ENCODE results near the gene IRF4. TPM values are rescaled to one million over a fixed set of nuclear protein-coding genes. Genes with fewer than 3 reads are reported as not detected.
"Not testable (repeated sequence)": the region's sequence is repeated elsewhere in the genome, so short reads cannot be mapped to it uniquely, and the experiment has no call there.

The IRF4 gene
- total RNA-seq, 1 donor from 2014 or later = 0.05 TPM

- no peak overlapping the region for H3K27ac Mint-ChIP-seq (ENCODE audit: unreplicated experiment)
- H3K4me1 Mint-ChIP-seq (ENCODE audit: low read depth) = no peaks in the 10 kb centered on the region
- peaks cover 25% of the 10 kb centered on the region for H3K27me3 Mint-ChIP-seq (ENCODE audit: low read depth)
- peak; percentile 39 for TF ChIP-seq CTCF (IDR thresholded peaks at IDR 0.05)
- peaks cover 10% of the 10 kb centered on the region for H3K9me3 Mint-ChIP-seq (ENCODE audit: low read depth)
- no peak overlapping the region for H3K4me3 Mint-ChIP-seq (ENCODE audit: unreplicated experiment)
- no peaks in the 10 kb centered on the region for H3K36me3 Mint-ChIP-seq (ENCODE audit: low read depth)
- peak; percentile 95 for DNase-seq (ENCODE audit: low spot score)
These were observed 17.5 kb upstream of the IRF4 start for GRCh38 chr6:373773-374724.

DNA sequence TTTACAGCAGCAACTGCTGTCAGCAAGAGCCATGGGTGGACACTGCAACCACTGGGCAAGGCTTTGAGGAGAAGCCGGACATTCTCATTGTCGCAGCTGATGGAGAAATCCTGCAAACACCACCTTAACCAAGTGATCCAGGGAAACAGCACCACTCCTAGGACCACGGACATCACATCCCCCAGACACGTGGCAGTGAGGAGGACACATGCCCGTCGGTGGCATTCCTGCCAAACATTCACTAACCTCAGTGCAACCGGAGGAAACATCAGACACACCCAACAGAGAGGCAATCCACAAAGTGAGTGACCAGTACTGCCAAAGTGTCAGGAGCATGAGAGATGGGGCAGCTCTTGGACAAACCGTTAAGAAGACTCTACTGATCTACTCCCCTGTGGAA lies 16.6 kb upstream of the IRF4 start:
- H3K9me3 Mint-ChIP-seq (ENCODE audit: low read depth) = peaks cover 10% of the 10 kb centered on the region
- DNase-seq (ENCODE audit: low spot score) = no peak
- TF ChIP-seq CTCF (IDR thresholded peaks at IDR 0.05) = no peak

DNA sequence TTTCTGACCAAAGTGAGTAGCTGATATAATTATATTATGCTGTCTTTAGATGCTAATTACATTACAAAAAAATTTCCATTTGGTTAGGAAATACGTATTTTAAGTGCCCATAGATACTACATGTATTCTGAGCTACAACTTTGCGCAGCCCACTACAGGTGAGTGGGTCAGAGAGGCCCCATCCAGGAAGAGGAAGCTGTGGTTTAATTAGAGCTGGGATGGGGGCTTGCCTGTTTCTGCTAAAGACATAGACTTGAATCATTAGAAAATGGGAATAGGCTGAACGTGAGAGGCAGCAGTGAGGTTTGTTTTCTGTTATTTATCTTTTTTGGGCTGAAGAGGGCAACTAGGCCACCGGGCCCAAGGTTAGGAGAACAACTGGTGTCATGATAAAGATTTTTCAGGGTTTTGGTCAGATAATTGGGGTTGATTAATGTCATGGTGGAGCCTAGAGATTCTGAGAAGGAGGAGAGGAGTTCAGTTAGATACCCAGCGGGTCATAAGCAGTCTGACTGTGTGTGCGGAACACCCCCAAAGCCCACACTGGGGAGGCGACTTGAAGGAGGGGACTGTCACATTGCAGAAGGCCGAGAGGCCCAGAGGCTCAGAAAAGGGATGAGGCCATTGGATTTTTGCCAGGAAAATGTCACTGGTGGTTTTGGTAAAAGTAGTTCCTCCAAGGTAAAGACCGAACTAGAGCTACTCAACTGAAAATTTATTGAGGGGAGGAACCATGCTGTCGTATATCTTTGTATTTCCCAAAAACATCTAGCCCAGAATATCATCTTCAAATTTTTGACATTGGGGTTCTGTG lies 14.5 kb upstream of the IRF4 start:
- Mint-ChIP-seq H3K27me3 (ENCODE audit: low read depth) (peaks cover 24% of the 10 kb centered on the region), H3K36me3 (ENCODE audit: low read depth) (no peaks in the 10 kb centered on the region), H3K4me1 (ENCODE audit: low read depth) (no peaks in the 10 kb centered on the region), H3K27ac (ENCODE audit: unreplicated experiment) (no peak overlapping the region), H3K9me3 (ENCODE audit: low read depth) (peaks cover 14% of the 10 kb centered on the region), H3K4me3 (ENCODE audit: unreplicated experiment) (no peak overlapping the region)
- peak; percentile 76 for DNase-seq (ENCODE audit: low spot score)
- TF ChIP-seq CTCF (IDR thresholded peaks at IDR 0.05) = no peak

More for the DNA sequence above, 16.6 kb upstream of the IRF4 start:
- Mint-ChIP-seq H3K27me3 (ENCODE audit: low read depth) (peaks cover 20% of the 10 kb centered on the region), H3K4me3 (ENCODE audit: unreplicated experiment) (no peak overlapping the region), H3K36me3 (ENCODE audit: low read depth) (no peaks in the 10 kb centered on the region), H3K4me1 (ENCODE audit: low read depth) (no peaks in the 10 kb centered on the region), H3K27ac (ENCODE audit: unreplicated experiment) (no peak overlapping the region)

DNA sequence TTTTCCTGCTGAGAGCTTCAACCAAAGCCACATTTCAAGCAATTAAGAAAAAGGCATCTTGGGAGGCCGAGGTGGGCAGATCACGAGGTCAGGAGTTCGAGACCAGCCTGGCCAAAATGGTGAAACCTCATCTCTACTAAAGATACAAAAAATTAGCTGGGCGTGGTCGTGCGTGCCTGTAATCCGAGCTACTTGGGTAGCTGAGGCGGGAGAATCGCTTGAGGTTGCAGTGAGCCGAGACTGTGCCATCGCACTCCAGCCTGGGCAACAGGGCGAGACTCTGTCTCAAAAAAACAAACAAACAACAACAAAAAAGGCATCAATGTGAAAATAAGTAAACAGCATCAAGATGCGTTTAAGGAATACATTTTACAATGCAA lies 13.9 kb upstream of the IRF4 start:
- peaks cover 22% of the 10 kb centered on the region for H3K27me3 Mint-ChIP-seq (ENCODE audit: low read depth)
- not testable (repeated sequence) for H3K36me3 Mint-ChIP-seq (ENCODE audit: low read depth); H3K4me3 Mint-ChIP-seq (ENCODE audit: unreplicated experiment); H3K27ac Mint-ChIP-seq (ENCODE audit: unreplicated experiment); H3K4me1 Mint-ChIP-seq (ENCODE audit: low read depth)
- peak; percentile 83 for DNase-seq (ENCODE audit: low spot score)
- peaks cover 14% of the 10 kb centered on the region for H3K9me3 Mint-ChIP-seq (ENCODE audit: low read depth)

GRCh38 chr6:378090-378957 lies 13.2 kb upstream of the IRF4 start:
- Mint-ChIP-seq H3K36me3 (ENCODE audit: low read depth) (no peaks in the 10 kb centered on the region), H3K27ac (ENCODE audit: unreplicated experiment) (no peak overlapping the region), H3K4me3 (ENCODE audit: unreplicated experiment) (no peak overlapping the region), H3K27me3 (ENCODE audit: low read depth) (peaks cover 18% of the 10 kb centered on the region), H3K4me1 (ENCODE audit: low read depth) (no peaks in the 10 kb centered on the region), H3K9me3 (ENCODE audit: low read depth) (peaks cover 12% of the 10 kb centered on the region)
- TF ChIP-seq CTCF (IDR thresholded peaks at IDR 0.05) = no peak
- DNase-seq (ENCODE audit: low spot score) = peak; percentile 89

Measured in chondrocyte (in vitro differentiated cells).